ENCODE measurements around the gene ARL6IP4. TPM values are rescaled to one million over a fixed set of nuclear protein-coding genes. Genes with fewer than 3 reads are reported as not detected.

Gene ARL6IP4
- total RNA-seq, 1 experiment from 2014 or later, result 132 TPM

- Histone ChIP-seq H2BK5ac (ENCODE audit: insufficient read length, low read length) (no peak overlapping the region), H2AK5ac (ENCODE audit: insufficient read length, low read length) (no peak overlapping the region), H3K14ac (ENCODE audit: insufficient read depth, low read length) (no peak overlapping the region), H3K23ac (ENCODE audit: insufficient read length, low read depth, low read length) (no peak overlapping the region), H3K79me2 (ENCODE audit: insufficient read depth, low read length) (no peaks in the 10 kb centered on the region), H2AFZ (ENCODE audit: low read length) (no peak overlapping the region), H3K27ac (ENCODE audit: insufficient read length, low read depth, low read length) (no peak overlapping the region), H3K56ac (ENCODE audit: insufficient read length, low read depth, low read length) (no peak overlapping the region), H4K5ac (ENCODE audit: insufficient read length, low read depth, low read length) (no peak overlapping the region), H3K9me3 (ENCODE audit: control insufficient read depth, low read depth, low read length) (no peaks in the 10 kb centered on the region), H3K23me2 (ENCODE audit: insufficient read length, low read depth, low read length, poor library complexity, severe bottlenecking) (no peaks in the 10 kb centered on the region), H3K9ac (ENCODE audit: extremely low read depth, insufficient read length, low read length) (no peak overlapping the region), H3K4me2 (ENCODE audit: insufficient read depth, insufficient read length, low read length) (no peak overlapping the region), H3K4ac (ENCODE audit: low read depth, low read length) (no peak overlapping the region), H2BK15ac (ENCODE audit: low read depth, low read length) (no peak overlapping the region), H3K27me3 (ENCODE audit: insufficient read depth, low read length) (no peaks in the 10 kb centered on the region), H2BK12ac (ENCODE audit: insufficient read length, low read depth, low read length) (no peak overlapping the region), H2BK20ac (ENCODE audit: low read depth, low read length, poor library complexity, severe bottlenecking) (no peak overlapping the region), H3T11ph (ENCODE audit: low read length) (no peak overlapping the region), H3K79me1 (ENCODE audit: insufficient read depth, low read depth, low read length, poor library complexity, severe bottlenecking) (no peaks in the 10 kb centered on the region), H4K20me1 (ENCODE audit: control insufficient read depth, insufficient read depth, insufficient read length) (peaks cover 3% of the 10 kb centered on the region), H4K8ac (replicated peaks; ENCODE audit: insufficient read length, low read depth, low read length) (no peak overlapping the region), H3K4me1 (ENCODE audit: insufficient read depth, low read length) (no peaks in the 10 kb centered on the region), H2BK120ac (ENCODE audit: low read depth, low read length, poor library complexity, severe bottlenecking) (no peak overlapping the region), H4K91ac (ENCODE audit: insufficient read length, low read depth, low read length) (no peak overlapping the region), H3K18ac (ENCODE audit: insufficient read length, low read depth, low read length) (no peak overlapping the region)
- Mint-ChIP-seq H3K36me3 (ENCODE audit: insufficient read depth in 1 of 3, low read depth in 3 of 3) (no peaks in the 10 kb centered on the region), H3K27ac (no peak overlapping the region), H3K9me3 (no peaks in the 10 kb centered on the region), H3K4me3 (no peak overlapping the region), H3K27me3 (ENCODE audit: low read depth) (peaks cover 76% of the 10 kb centered on the region), H3K4me1 (peaks cover 0 to 11% of the 10 kb centered on the region in 2 experiments; a peak in 2 of 4 replicates)
- WGBS (ENCODE audit: extremely low coverage, insufficient read length, low lambda C conversion rate), result no CpG with 5 or more reads among the region's 15 CpGs
- DNase-seq, result no peak
- TF ChIP-seq CTCF (conservative IDR thresholded peaks at IDR 0.05), result no peak
These were observed 33.1 kb upstream of the ARL6IP4 start for GRCh38 chr12:122947352-122947792.
